K562 (cell line): Measurements from ENCODE around the gene NUP50. TPM values are rescaled to one million over a fixed set of nuclear protein-coding genes. Genes with fewer than 3 reads are reported as not detected.

Experiments used
- ATAC-seq: fragments of 200-7000 bp; cut with Tn5 transposase; 3 replicates; pipeline ENCODE4 v1.9.1; 2020; ENCODE audit warnings: moderate library complexity
- BruUV-seq: library from RNA; stranded (reverse); fragments of 400-500 nt; replicated peaks from 2 replicates; lab custom pipeline; 2021; lab: Mats Ljungman, UMichigan
- CTCF ChIA-PET: fragments of 300-600 bp; formaldehyde crosslinking; extraction: SDS; loops from one replicate; lab custom pipeline; 2021; ENCODE audit warnings: low intra/inter-chr PET ratio; lab: Yijun Ruan, JAX
- POLR2A ChIA-PET: fragments of 300-600, 350-650 bp; sonication (Branson Sonifier 250); formaldehyde crosslinking; extraction: SDS; loops from one replicate; lab custom pipeline; 2021; ENCODE audit warnings: antibody characterized with exemption, inconsistent platforms; lab: Yijun Ruan, JAX
- DNase-seq, 4 experiments: peaks; one replicate each; pipeline versions ENCODE4 v3.0.0 to v3.0.0-alpha.2; 2011 to 2018; ENCODE audit warnings: low spot score in 3 of 4, mixed read lengths in 3 of 4; ENCODE audit errors: extremely low read depth in 1 of 4
- FAIRE-seq: peaks from 2 replicates; lab custom pipeline; 2011; peaks lifted over from hg19 to GRCh38; lab: Jason Lieb, UNC
- H2AFZ ChIP-seq: 2 replicates; pipeline ENCODE4 v1.6.0; 2011; ENCODE audit warnings: low read depth, low read length, control low read depth, inconsistent platforms
- H3K27ac ChIP-seq: fragments of 200-600 bp; 3 replicates; pipeline ENCODE4 v1.8.0; 2011; ENCODE audit warnings: low read depth, mild to moderate bottlenecking, control low read depth, inconsistent platforms, low read length, moderate library complexity, mixed read lengths; ENCODE audit errors: extremely low read depth
- H3K27me3 ChIP-seq, 2 experiments: fragments of 300-600 bp in 1 of 2; 2 replicates in 1 of 2; 3 replicates in 1 of 2; pipeline versions ENCODE4 v1.6.0 to v1.8.0; 2011; ENCODE audit warnings: inconsistent platforms in 2 of 2, low read length in 2 of 2, mild to moderate bottlenecking in 1 of 2, mixed read lengths in 1 of 2, moderate library complexity in 1 of 2; ENCODE audit not compliant: control insufficient read depth in 2 of 2, insufficient read depth in 2 of 2
- H3K36me3 ChIP-seq: fragments of 300-600 bp; 3 replicates; pipeline ENCODE4 v1.8.0; 2011; ENCODE audit warnings: mild to moderate bottlenecking, low read length, inconsistent platforms; ENCODE audit not compliant: control insufficient read depth, insufficient read depth
- H3K4me1 ChIP-seq, 2 experiments: fragments of 200-600 bp in 1 of 2; replicated peaks in 1 of 2; 2 replicates in 1 of 2; 3 replicates in 1 of 2; pipeline versions ENCODE4 v1.5.1 to v1.8.0; 2011; ENCODE audit warnings: inconsistent platforms in 2 of 2, low read length in 2 of 2, mild to moderate bottlenecking in 1 of 2, mixed read lengths in 1 of 2, moderate library complexity in 1 of 2; ENCODE audit not compliant: control insufficient read depth in 2 of 2, insufficient read depth in 2 of 2
- H3K4me2 ChIP-seq: 2 replicates; pipeline ENCODE4 v1.6.1; 2011; ENCODE audit warnings: low read length, control low read depth, inconsistent platforms, mixed read lengths; ENCODE audit not compliant: insufficient read depth
- H3K4me3 ChIP-seq: fragments of 200-600 bp; sonication (generic), shearing (Covaris generic); 2 replicates; pipeline ENCODE4 v1.5.1; 2016; ENCODE audit warnings: control low read depth, inconsistent platforms
- H3K79me2 ChIP-seq: fragments of 200-600 bp; 3 replicates; pipeline ENCODE4 v1.8.0; 2011; ENCODE audit warnings: low read length, inconsistent platforms; ENCODE audit not compliant: control insufficient read depth, insufficient read depth
- H3K9ac ChIP-seq, 2 experiments: 2 replicates each; pipeline versions ENCODE4 v1.6.0 to v1.6.1; 2011; ENCODE audit warnings: low read depth in 2 of 2, low read length in 2 of 2, control low read depth in 1 of 2, inconsistent platforms in 1 of 2, mild to moderate bottlenecking in 1 of 2, mixed read lengths in 1 of 2; ENCODE audit not compliant: insufficient read depth in 1 of 2
- H3K9me1 ChIP-seq: one replicate; pipeline ENCODE4 v1.6.0; 2011; ENCODE audit warnings: inconsistent platforms, mild to moderate bottlenecking, low read length, moderate library complexity; ENCODE audit not compliant: control insufficient read depth, insufficient read depth
- H3K9me3 ChIP-seq: replicated peaks from 2 replicates; pipeline ENCODE4 v1.5.1; 2011; ENCODE audit warnings: low read depth, low read length, inconsistent platforms; ENCODE audit not compliant: control insufficient read depth, insufficient read depth
- H4K20me1 ChIP-seq: replicated peaks from 2 replicates; pipeline ENCODE4 v1.6.1; 2011; ENCODE audit warnings: low read length, inconsistent platforms, mixed read lengths; ENCODE audit not compliant: control insufficient read depth, insufficient read depth
- CHD1 ChIP-seq: fragments of 200-600 bp; sonication (generic); IDR thresholded peaks from one replicate; pipeline ENCODE4 v1.6.1; 2012; ENCODE audit warnings: mild to moderate bottlenecking, moderate library complexity, low read length, inconsistent platforms
- HEY1 ChIP-seq: fragments of 250-450 bp; sonication (Bioruptor Pico); IDR thresholded peaks from 2 replicates; pipeline ENCODE4 v1.5.0; 2020; ENCODE audit warnings: mild to moderate bottlenecking, moderate library complexity, borderline replicate concordance
- MEF2A ChIP-seq: IDR thresholded peaks from 2 replicates; pipeline ENCODE4 v1.6.1; 2011; ENCODE audit warnings: low read depth, mild to moderate bottlenecking, low read length, moderate library complexity; ENCODE audit not compliant: control insufficient read depth
- NFE2 ChIP-seq: IDR thresholded peaks from 2 replicates; pipeline ENCODE4 v1.6.1; 2014; ENCODE audit warnings: antibody characterized with exemption, low read depth
- NRF1 ChIP-seq, 2 experiments: fragments of 450-650 bp; IDR thresholded peaks in 1 of 2; conservative IDR thresholded peaks in 1 of 2; 2 replicates each; pipeline ENCODE4 v1.6.1; 2014; ENCODE audit warnings: mild to moderate bottlenecking in 2 of 2
- PHF20 ChIP-seq: fragments of 450-650 bp; IDR thresholded peaks from 2 replicates; pipeline ENCODE4 v1.6.1; 2018; ENCODE audit not compliant: partially characterized antibody
- PTBP1 ChIP-seq: fragments of 200-400 bp; formaldehyde crosslinking; IDR thresholded peaks from 2 replicates; pipeline ENCODE4 v1.6.1; 2017; ENCODE audit warnings: low read depth, low read length
- RNF2 ChIP-seq: sonication (generic); IDR thresholded peaks from 2 replicates; pipeline ENCODE4 v1.6.1; 2016
- YY1 ChIP-seq, 3 experiments: IDR thresholded peaks; 2 replicates each; pipeline ENCODE4 v1.6.1; 2011; ENCODE audit warnings: low read length in 2 of 3, mild to moderate bottlenecking in 2 of 3, moderate library complexity in 2 of 3, borderline replicate concordance in 1 of 3, control low read depth in 1 of 3, low read depth in 1 of 3; ENCODE audit not compliant: insufficient read depth in 3 of 3, insufficient replicate concordance in 2 of 3, control insufficient read depth in 1 of 3, insufficient read length in 1 of 3; ENCODE audit errors: extremely low read depth in 1 of 3
- ZNF217 ChIP-seq: sonication (generic); formaldehyde crosslinking; IDR thresholded peaks from 2 replicates; pipeline ENCODE4 v1.8.0; 2022; ENCODE audit warnings: mild to moderate bottlenecking, missing genetic modification reagents
- ZNF785 ChIP-seq: fragments of 250-450 bp; sonication (Bioruptor Pico); IDR thresholded peaks from 2 replicates; pipeline ENCODE4 v1.4.0; 2020; ENCODE audit warnings: mild to moderate bottlenecking
- WGBS: fragments of 100-300 bp; shearing (Covaris generic); methylation state at CpG from one replicate; pipeline ENCODE4 v1.1.6; 2016; ENCODE audit warnings: low coverage, mixed read lengths; ENCODE audit not compliant: insufficient coverage; ENCODE audit errors: missing lambda C conversion rate; 5-methylcytosine and 5-hydroxymethylcytosine counted together
- in situ Hi-C: fragments of 300-500 bp; cut with MboI; formaldehyde crosslinking; loops from 4 replicates; pipeline ENCODE4 v1.15.0; 2018; ENCODE audit warnings: inconsistent platforms, mixed read lengths
- intact Hi-C: fragments of 100-400 bp; cut with micrococcal nuclease; formaldehyde crosslinking; loops from 2 replicates; pipeline ENCODE4 v1.14.2; 2022
- polyA plus RNA-seq, 8 experiments: library from polyadenylated mRNA; depleted of rRNA in 4 of 8; stranded (reverse) in 5 of 8; unstranded in 3 of 8; fragments of >200 nt; fragmentation: Nextera tagmentation in 2 of 8; fragmentation: Illumina TruSeq in 1 of 8; extraction: Ambion mirVana in 2 of 8; extraction: Trizol in 1 of 8; gene quantifications; 2 replicates each; pipeline versions ENCODE4 v1.2.1 to v1.2.3, GENCODE V29; 2011 to 2014; ENCODE audit warnings: inconsistent platforms in 1 of 8, missing spikeins in 1 of 8
- total RNA-seq, 7 experiments: library from RNA; depleted of rRNA in 6 of 7; stranded (reverse); fragments of >200 nt in 6 of 7; fragmentation: Illumina TruSeq in 2 of 7; extraction: Trizol in 2 of 7; gene quantifications; 2 replicates each; pipeline versions ENCODE4 v1.2.1 to v1.2.3, GENCODE V29; 2011 to 2021; ENCODE audit warnings: low replicate concordance in 1 of 7
- TF ChIP-seq, protein P1 (sequence below): fragments of 250-450 bp; sonication (Bioruptor Pico); IDR thresholded peaks from 2 replicates; pipeline ENCODE4 v1.4.0; 2020; ENCODE audit warnings: mild to moderate bottlenecking, moderate library complexity
- TF ChIP-seq, protein P2 (sequence below): fragments of 450-650 bp; IDR thresholded peaks from 2 replicates; pipeline ENCODE4 v1.7.0; 2016; ENCODE audit warnings: borderline replicate concordance
- TF ChIP-seq, protein P3 (sequence below), 3 experiments: fragments of 200-800 bp in 1 of 3; fragments of 250-450 bp in 1 of 3; fragments of 450-650 bp in 1 of 3; sonication (Bioruptor Pico) in 1 of 3; sonication (Bioruptor generic) in 1 of 3; formaldehyde crosslinking in 1 of 3; IDR thresholded peaks; 2 replicates each; pipeline versions ENCODE4 v1.6.1 to v1.8.0; 2016 to 2022; ENCODE audit warnings: mild to moderate bottlenecking in 2 of 3, missing genetic modification characterization in 2 of 3, missing compliant biosample characterization in 1 of 3, moderate library complexity in 1 of 3

The NUP50 gene
- total and polyA plus RNA-seq, 9 of the 15 experiments (the other 6 are each of a cell fraction or from before 2014, with no cell fraction given) = 23.8 to 83.7 (median 55.3) TPM

DNA sequence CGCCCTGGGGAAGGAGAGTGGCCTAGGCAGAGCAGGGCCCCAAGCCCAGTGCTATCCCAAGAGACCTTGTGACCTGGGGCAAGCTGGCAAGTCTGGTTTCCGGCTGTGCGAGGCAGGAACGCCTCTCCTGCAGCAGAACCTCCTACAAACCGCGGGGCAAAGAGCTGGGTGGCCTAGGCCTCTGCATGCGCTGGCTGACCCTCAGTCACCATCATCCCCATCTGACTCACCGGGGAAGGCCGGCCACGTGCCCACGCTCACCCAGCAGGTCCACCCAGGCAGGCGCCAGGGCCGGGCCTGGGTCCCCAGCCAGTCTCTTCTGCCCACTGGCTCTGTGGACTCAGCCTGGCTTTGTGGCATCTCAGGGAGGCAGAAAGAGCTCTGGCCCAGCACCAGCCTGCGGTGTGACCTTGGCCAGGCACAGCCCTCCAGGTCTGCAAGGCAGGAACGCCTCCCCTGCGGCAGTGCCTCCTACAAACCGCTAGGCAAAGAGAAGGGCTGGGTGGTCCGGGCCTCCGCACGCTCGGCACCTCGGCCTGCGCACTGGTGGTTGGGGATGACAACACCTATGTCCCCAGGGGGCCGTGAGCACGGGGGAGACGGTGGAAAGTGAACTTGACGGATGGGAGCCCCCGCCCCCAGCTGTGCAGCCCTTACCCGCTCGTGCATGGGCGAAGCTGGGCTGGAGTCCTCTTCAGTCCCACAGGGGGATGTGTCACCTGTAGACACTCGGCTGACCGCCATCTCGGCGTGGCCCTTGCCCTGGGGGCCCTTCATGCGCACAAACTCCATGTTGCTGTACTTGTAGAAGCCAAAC lies 38.8 kb downstream of the NUP50 start:
- ATAC-seq = no peak
- Histone ChIP-seq H3K4me2 (no peak overlapping the region), H3K79me2 (no peaks in the 10 kb centered on the region), H3K36me3 (no peaks in the 10 kb centered on the region), H4K20me1 (no peaks in the 10 kb centered on the region; the same call in 1 of the 2 replicates), H3K4me3 (no peak overlapping the region), H3K27ac (no peak overlapping the region), H2AFZ (no peak overlapping the region), H3K9ac (no peak overlapping the region), H3K9me1 (peaks cover 6% of the 10 kb centered on the region), H3K27me3 (no peaks in the 10 kb centered on the region), H3K9me3 (no peaks in the 10 kb centered on the region), H3K4me1 (peaks cover 0 to 38% of the 10 kb centered on the region in 2 experiments; a peak in 2 of 5 replicates)
- 79% methylated on average over 17 of the region's 36 CpGs for WGBS
- FAIRE-seq = no peak
- intact Hi-C loops = loop anchor here (10.0 kb wide), 1 partner anchor 98 kb away; no protein-coding TSS in a partner anchor
- POLR2A ChIA-PET = no interaction called here
- CTCF ChIA-PET = no interaction called here
- BruUV-seq = no TSS peak
- no peak for DNase-seq
- in situ Hi-C loops = no loop called here
- no peak for TF ChIP-seq ZNF785 (CRISPR knock-in tag)
- TF ChIP-seq NFE2 = no peak
- no peak for TF ChIP-seq MEF2A
- TF ChIP-seq ZNF217 (CRISPR knock-in tag) = no peak
- no peak for TF ChIP-seq YY1 (IDR thresholded peaks at IDR 0.05; ENCODE audit: borderline replicate concordance in 1 of 3, control insufficient read depth in 1 of 3, extremely low read depth in 1 of 3, insufficient read depth in 3 of 3, insufficient read length in 1 of 3, insufficient replicate concordance in 2 of 3, low read depth in 1 of 3, low read length in 2 of 3)
- TF ChIP-seq PHF20 = no peak
- TF ChIP-seq, protein P1, sequence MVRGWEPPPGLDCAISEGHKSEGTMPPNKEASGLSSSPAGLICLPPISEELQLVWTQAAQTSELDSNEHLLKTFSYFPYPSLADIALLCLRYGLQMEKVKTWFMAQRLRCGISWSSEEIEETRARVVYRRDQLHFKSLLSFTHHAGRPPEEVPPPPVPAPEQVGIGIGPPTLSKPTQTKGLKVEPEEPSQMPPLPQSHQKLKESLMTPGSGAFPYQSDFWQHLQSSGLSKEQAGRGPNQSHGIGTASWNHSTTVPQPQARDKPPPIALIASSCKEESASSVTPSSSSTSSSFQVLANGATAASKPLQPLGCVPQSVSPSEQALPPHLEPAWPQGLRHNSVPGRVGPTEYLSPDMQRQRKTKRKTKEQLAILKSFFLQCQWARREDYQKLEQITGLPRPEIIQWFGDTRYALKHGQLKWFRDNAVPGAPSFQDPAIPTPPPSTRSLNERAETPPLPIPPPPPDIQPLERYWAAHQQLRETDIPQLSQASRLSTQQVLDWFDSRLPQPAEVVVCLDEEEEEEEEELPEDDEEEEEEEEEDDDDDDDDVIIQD (CRISPR knock-in tag) = no peak
- TF ChIP-seq RNF2 = no peak
- TF ChIP-seq HEY1 (CRISPR knock-in tag) = no peak
- no peak for TF ChIP-seq PTBP1
- TF ChIP-seq, protein P2, sequence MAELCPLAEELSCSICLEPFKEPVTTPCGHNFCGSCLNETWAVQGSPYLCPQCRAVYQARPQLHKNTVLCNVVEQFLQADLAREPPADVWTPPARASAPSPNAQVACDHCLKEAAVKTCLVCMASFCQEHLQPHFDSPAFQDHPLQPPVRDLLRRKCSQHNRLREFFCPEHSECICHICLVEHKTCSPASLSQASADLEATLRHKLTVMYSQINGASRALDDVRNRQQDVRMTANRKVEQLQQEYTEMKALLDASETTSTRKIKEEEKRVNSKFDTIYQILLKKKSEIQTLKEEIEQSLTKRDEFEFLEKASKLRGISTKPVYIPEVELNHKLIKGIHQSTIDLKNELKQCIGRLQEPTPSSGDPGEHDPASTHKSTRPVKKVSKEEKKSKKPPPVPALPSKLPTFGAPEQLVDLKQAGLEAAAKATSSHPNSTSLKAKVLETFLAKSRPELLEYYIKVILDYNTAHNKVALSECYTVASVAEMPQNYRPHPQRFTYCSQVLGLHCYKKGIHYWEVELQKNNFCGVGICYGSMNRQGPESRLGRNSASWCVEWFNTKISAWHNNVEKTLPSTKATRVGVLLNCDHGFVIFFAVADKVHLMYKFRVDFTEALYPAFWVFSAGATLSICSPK = no peak
- TF ChIP-seq NRF1 (conservative IDR thresholded peaks at IDR 0.05 in 1 of 2, IDR thresholded peaks at IDR 0.05 in 1 of 2) = no peak
- TF ChIP-seq, protein P3, sequence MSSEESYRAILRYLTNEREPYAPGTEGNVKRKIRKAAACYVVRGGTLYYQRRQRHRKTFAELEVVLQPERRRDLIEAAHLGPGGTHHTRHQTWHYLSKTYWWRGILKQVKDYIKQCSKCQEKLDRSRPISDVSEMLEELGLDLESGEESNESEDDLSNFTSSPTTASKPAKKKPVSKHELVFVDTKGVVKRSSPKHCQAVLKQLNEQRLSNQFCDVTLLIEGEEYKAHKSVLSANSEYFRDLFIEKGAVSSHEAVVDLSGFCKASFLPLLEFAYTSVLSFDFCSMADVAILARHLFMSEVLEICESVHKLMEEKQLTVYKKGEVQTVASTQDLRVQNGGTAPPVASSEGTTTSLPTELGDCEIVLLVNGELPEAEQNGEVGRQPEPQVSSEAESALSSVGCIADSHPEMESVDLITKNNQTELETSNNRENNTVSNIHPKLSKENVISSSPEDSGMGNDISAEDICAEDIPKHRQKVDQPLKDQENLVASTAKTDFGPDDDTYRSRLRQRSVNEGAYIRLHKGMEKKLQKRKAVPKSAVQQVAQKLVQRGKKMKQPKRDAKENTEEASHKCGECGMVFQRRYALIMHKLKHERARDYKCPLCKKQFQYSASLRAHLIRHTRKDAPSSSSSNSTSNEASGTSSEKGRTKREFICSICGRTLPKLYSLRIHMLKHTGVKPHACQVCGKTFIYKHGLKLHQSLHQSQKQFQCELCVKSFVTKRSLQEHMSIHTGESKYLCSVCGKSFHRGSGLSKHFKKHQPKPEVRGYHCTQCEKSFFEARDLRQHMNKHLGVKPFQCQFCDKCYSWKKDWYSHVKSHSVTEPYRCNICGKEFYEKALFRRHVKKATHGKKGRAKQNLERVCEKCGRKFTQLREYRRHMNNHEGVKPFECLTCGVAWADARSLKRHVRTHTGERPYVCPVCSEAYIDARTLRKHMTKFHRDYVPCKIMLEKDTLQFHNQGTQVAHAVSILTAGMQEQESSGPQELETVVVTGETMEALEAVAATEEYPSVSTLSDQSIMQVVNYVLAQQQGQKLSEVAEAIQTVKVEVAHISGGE (CRISPR knock-in tag; IDR thresholded peaks at IDR 0.05) = no peak
- no peak for TF ChIP-seq CHD1
